IPS-18a (cell line): Measurements from ENCODE around the gene DYRK1A.

ENCODE experiments used
- H3K27ac ChIP-seq: one replicate; pipeline ENCODE4 v1.5.1; 2013; ENCODE audit warnings: low read length
- H3K27me3 ChIP-seq: one replicate; pipeline ENCODE4 v1.6.1; 2013; ENCODE audit warnings: mild to moderate bottlenecking, low read length; ENCODE audit not compliant: control insufficient read depth, insufficient read depth
- H3K36me3 ChIP-seq: one replicate; pipeline ENCODE4 v1.6.1; 2013; ENCODE audit warnings: low read depth, low read length; ENCODE audit not compliant: control insufficient read depth
- H3K4me1 ChIP-seq: one replicate; pipeline ENCODE4 v1.6.1; 2013; ENCODE audit warnings: low read depth, low read length; ENCODE audit not compliant: control insufficient read depth
- H3K4me3 ChIP-seq: one replicate; pipeline ENCODE4 v1.5.1; 2013; ENCODE audit warnings: low read length
- H3K9ac ChIP-seq: one replicate; pipeline ENCODE4 v1.6.1; 2013; ENCODE audit warnings: mild to moderate bottlenecking, low read length, moderate library complexity
- H3K9me3 ChIP-seq: one replicate; pipeline ENCODE4 v1.6.1; 2013; ENCODE audit warnings: low read depth, low read length; ENCODE audit not compliant: control insufficient read depth

The DYRK1A gene

GRCh38 chr21:37474342-37474741 is 107.8 kb downstream of the DYRK1A start:
- peaks cover 22% of the 10 kb centered on the region for H3K36me3 ChIP-seq

GRCh38 chr21:37475186-37475868 is 108.8 kb downstream of the DYRK1A start:
- H3K9me3 ChIP-seq, result no peaks in the 10 kb centered on the region

More at GRCh38 chr21:37474342-37474741, 107.8 kb downstream of the DYRK1A start:
- no peak overlapping the region for H3K9ac ChIP-seq
- H3K27ac ChIP-seq, result no peak overlapping the region
- no peak overlapping the region for H3K4me3 ChIP-seq
- H3K4me1 ChIP-seq, result peaks cover 6% of the 10 kb centered on the region
- H3K9me3 ChIP-seq, result no peaks in the 10 kb centered on the region
- H3K27me3 ChIP-seq, result no peaks in the 10 kb centered on the region

GRCh38 chr21:37478794-37479193 is 112.2 kb downstream of the DYRK1A start:
- Histone ChIP-seq H3K9me3 (no peaks in the 10 kb centered on the region), H3K4me3 (no peak overlapping the region), H3K27me3 (no peaks in the 10 kb centered on the region), H3K27ac (no peak overlapping the region), H3K36me3 (peaks cover 31% of the 10 kb centered on the region), H3K9ac (no peak overlapping the region), H3K4me1 (peaks cover 8% of the 10 kb centered on the region)

More at GRCh38 chr21:37475186-37475868, 108.8 kb downstream of the DYRK1A start:
- Histone ChIP-seq H3K4me1 (peaks cover 6% of the 10 kb centered on the region), H3K27me3 (no peaks in the 10 kb centered on the region), H3K4me3 (no peak overlapping the region), H3K27ac (no peak overlapping the region), H3K9ac (no peak overlapping the region), H3K36me3 (peaks cover 23% of the 10 kb centered on the region)

GRCh38 chr21:37483776-37484175 is 117.2 kb downstream of the DYRK1A start:
- H3K9ac ChIP-seq, result no peak overlapping the region
- H3K4me3 ChIP-seq, result no peak overlapping the region
- no peak overlapping the region for H3K27ac ChIP-seq
- H3K27me3 ChIP-seq, result no peaks in the 10 kb centered on the region
- H3K9me3 ChIP-seq, result no peaks in the 10 kb centered on the region
- peaks cover 41% of the 10 kb centered on the region for H3K36me3 ChIP-seq
- H3K4me1 ChIP-seq, result peaks cover 3% of the 10 kb centered on the region

- no peak overlapping the region for H3K27ac ChIP-seq
- no peaks in the 10 kb centered on the region for H3K27me3 ChIP-seq
- peaks cover 41% of the 10 kb centered on the region for H3K36me3 ChIP-seq
- H3K9ac ChIP-seq, result no peak overlapping the region
- no peaks in the 10 kb centered on the region for H3K9me3 ChIP-seq
- H3K4me1 ChIP-seq, result peaks cover 3% of the 10 kb centered on the region
- H3K4me3 ChIP-seq, result no peak overlapping the region
Observed at GRCh38 chr21:37484535-37485474, 118.2 kb downstream of the DYRK1A start.

- no peaks in the 10 kb centered on the region for H3K9me3 ChIP-seq
- peaks cover 48% of the 10 kb centered on the region for H3K36me3 ChIP-seq
- H3K4me1 ChIP-seq, result no peaks in the 10 kb centered on the region
- no peaks in the 10 kb centered on the region for H3K27me3 ChIP-seq
- H3K4me3 ChIP-seq, result no peak overlapping the region
- H3K9ac ChIP-seq, result no peak overlapping the region
- H3K27ac ChIP-seq, result no peak overlapping the region
Observed at GRCh38 chr21:37489553-37489952, 123.0 kb downstream of the DYRK1A start.

GRCh38 chr21:37490084-37490483 is 123.5 kb downstream of the DYRK1A start:
- Histone ChIP-seq H3K27ac (no peak overlapping the region), H3K4me3 (no peak overlapping the region), H3K27me3 (no peaks in the 10 kb centered on the region), H3K4me1 (no peaks in the 10 kb centered on the region), H3K9me3 (no peaks in the 10 kb centered on the region), H3K36me3 (peaks cover 48% of the 10 kb centered on the region), H3K9ac (no peak overlapping the region)

- Histone ChIP-seq H3K36me3 (peaks cover 38% of the 10 kb centered on the region), H3K27ac (no peak overlapping the region)
Observed at GRCh38 chr21:37496972-37497371, 130.4 kb downstream of the DYRK1A start.

GRCh38 chr21:37498664-37499063 is 132.1 kb downstream of the DYRK1A start:
- H3K27ac ChIP-seq, result no peak overlapping the region
- H3K9me3 ChIP-seq, result no peaks in the 10 kb centered on the region
- no peaks in the 10 kb centered on the region for H3K27me3 ChIP-seq
- H3K4me3 ChIP-seq, result peak overlapping the region; percentile 15
- peak overlapping the region; percentile 38 for H3K9ac ChIP-seq
- H3K36me3 ChIP-seq, result peaks cover 25% of the 10 kb centered on the region
- peaks cover 33% of the 10 kb centered on the region for H3K4me1 ChIP-seq

More at GRCh38 chr21:37496972-37497371, 130.4 kb downstream of the DYRK1A start:
- peaks cover 33% of the 10 kb centered on the region for H3K4me1 ChIP-seq
- no peak overlapping the region for H3K4me3 ChIP-seq
- no peak overlapping the region for H3K9ac ChIP-seq
- H3K9me3 ChIP-seq, result no peaks in the 10 kb centered on the region
- no peaks in the 10 kb centered on the region for H3K27me3 ChIP-seq

- Histone ChIP-seq H3K27me3 (no peaks in the 10 kb centered on the region), H3K27ac (no peak overlapping the region), H3K4me1 (peaks cover 21% of the 10 kb centered on the region), H3K36me3 (peaks cover 38% of the 10 kb centered on the region), H3K4me3 (no peak overlapping the region), H3K9me3 (no peaks in the 10 kb centered on the region), H3K9ac (no peak overlapping the region)
Observed at GRCh38 chr21:37502947-37503346, 136.4 kb downstream of the DYRK1A start.

- Histone ChIP-seq H3K27ac (no peak overlapping the region), H3K9me3 (no peaks in the 10 kb centered on the region), H3K27me3 (no peaks in the 10 kb centered on the region), H3K4me3 (no peak overlapping the region), H3K4me1 (peaks cover 11% of the 10 kb centered on the region), H3K9ac (no peak overlapping the region), H3K36me3 (peaks cover 48% of the 10 kb centered on the region)
Observed at GRCh38 chr21:37503848-37504467, 137.4 kb downstream of the DYRK1A start.
